ENCODE data around the gene NXN.
"Not testable (repeated sequence)": the region's sequence is repeated elsewhere in the genome, so short reads cannot be mapped to it uniquely, and the experiment has no call there.

The NXN gene

DNA sequence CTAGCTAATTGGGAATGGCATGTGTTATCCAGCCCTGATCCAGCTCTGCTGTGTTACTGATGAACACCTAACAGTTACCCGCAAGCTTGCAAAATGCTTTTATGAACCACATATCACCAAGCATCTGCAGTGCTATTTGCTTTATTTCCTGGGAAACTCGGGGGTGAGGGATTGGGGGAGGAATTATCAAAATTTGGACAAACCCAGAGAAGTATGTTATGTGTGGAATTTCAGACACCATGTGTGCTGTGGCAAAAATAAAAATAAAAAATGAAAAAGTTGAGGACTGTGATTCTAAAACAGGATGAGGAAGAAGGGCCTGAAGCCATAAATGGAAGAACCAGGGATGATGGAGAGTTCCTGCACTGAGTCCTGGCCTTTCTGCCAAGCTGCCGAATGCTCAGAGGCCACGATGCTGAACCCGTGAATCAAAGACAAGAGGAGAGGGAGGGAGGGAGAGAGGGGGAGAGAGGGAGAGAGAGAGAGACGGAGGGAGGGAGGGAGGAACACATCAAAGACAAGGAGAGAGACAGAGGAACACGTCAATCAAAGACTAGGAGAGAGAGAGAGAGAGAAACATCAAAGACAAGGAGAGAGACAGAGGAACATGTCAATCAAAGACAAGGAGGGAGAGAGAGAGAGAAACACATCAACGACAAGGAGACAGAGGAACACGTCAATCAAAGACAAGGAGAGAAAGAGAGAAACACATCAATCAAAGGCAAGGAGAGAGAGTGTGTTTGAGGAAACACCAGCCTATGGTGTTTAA is 107.6 kb downstream of the NXN start:
- TF ChIP-seq, protein P1, sequence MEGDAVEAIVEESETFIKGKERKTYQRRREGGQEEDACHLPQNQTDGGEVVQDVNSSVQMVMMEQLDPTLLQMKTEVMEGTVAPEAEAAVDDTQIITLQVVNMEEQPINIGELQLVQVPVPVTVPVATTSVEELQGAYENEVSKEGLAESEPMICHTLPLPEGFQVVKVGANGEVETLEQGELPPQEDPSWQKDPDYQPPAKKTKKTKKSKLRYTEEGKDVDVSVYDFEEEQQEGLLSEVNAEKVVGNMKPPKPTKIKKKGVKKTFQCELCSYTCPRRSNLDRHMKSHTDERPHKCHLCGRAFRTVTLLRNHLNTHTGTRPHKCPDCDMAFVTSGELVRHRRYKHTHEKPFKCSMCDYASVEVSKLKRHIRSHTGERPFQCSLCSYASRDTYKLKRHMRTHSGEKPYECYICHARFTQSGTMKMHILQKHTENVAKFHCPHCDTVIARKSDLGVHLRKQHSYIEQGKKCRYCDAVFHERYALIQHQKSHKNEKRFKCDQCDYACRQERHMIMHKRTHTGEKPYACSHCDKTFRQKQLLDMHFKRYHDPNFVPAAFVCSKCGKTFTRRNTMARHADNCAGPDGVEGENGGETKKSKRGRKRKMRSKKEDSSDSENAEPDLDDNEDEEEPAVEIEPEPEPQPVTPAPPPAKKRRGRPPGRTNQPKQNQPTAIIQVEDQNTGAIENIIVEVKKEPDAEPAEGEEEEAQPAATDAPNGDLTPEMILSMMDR (IDR thresholded peaks at IDR 0.05; ENCODE audit: extremely low read depth, insufficient read depth, missing control alignments), result no peak
- no peak for DNase-seq (ENCODE audit: low spot score)
- in situ Hi-C loops (cut with MboI; ENCODE audit: low pct_unique_long_range_greater_than_20kb, low sequenced_read_pairs, unreplicated experiment), result no loop called here

DNA sequence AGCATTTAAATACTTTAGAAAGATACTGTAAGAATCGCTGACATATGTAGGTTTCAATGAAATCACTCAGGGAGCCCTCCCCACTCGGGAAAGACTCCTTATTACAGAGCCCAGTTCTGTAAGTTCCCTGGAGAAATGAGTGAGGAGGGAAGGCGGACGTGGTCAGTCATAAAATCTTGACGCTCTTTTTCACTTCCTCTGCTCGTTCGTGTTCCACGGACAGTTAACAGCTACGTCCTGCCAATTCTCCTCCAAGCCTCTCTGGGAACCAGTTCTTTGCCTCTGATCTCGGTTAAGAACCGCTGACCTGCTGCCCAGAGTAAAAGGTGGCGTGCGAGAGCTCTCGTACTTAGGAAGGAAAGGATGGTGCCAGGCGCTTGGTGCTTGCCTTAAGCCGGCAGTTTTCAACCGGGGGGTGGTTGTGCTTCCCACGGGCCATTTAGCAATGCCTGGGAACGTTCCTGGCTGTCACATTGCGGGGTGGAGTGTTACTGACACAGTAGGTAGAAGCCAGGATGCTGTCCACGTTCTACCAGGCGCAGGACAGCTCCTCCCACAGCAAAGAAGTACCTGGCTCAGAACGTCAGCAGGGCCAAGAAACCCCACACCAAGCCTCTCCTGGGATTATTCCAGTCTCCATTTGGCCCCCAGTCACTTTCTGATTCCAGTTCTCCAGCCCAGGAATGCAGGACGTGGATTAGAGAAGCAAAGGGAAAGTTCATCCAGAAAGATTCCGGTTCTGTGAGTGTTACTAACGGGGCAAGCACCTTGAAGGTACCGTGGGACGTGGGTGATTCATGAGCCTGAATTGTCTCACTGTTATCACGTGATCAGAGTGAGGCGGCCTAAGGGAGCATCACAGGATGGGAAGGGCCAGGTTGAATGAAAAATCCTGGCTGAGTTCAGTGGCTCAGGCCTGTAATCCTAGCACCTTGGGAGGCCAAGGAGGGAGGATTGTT is 109.7 kb downstream of the NXN start:
- in situ Hi-C loops (cut with MboI; ENCODE audit: low pct_unique_long_range_greater_than_20kb, low sequenced_read_pairs, unreplicated experiment), result no loop called here
- TF ChIP-seq, protein P1 (IDR thresholded peaks at IDR 0.05; ENCODE audit: extremely low read depth, insufficient read depth, missing control alignments), result no peak
- no peak for DNase-seq (ENCODE audit: low spot score)

DNA sequence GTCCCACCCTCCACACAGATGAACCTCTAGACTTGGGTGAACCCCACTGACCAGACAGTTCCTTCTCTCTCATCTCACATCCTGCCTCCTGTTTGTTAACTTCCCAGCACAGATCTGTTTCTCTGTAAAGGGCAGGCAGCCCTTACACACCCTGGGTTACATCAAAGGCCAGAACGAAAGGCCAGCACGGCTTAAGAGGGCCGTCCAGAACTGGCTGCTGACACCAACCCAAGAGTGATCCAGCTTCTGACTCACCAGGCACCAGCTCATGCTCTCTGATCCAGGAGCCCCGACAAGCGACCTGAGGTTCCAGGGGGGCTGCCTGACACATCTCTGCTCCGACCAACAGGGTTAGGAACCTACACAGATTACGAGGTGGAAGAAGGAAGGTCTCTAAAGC is 110.5 kb downstream of the NXN start:
- no peak for DNase-seq (ENCODE audit: low spot score)
- TF ChIP-seq, protein P1 (IDR thresholded peaks at IDR 0.05; ENCODE audit: extremely low read depth, insufficient read depth, missing control alignments), result no peak
- in situ Hi-C loops (cut with MboI; ENCODE audit: low pct_unique_long_range_greater_than_20kb, low sequenced_read_pairs, unreplicated experiment), result no loop called here

DNA sequence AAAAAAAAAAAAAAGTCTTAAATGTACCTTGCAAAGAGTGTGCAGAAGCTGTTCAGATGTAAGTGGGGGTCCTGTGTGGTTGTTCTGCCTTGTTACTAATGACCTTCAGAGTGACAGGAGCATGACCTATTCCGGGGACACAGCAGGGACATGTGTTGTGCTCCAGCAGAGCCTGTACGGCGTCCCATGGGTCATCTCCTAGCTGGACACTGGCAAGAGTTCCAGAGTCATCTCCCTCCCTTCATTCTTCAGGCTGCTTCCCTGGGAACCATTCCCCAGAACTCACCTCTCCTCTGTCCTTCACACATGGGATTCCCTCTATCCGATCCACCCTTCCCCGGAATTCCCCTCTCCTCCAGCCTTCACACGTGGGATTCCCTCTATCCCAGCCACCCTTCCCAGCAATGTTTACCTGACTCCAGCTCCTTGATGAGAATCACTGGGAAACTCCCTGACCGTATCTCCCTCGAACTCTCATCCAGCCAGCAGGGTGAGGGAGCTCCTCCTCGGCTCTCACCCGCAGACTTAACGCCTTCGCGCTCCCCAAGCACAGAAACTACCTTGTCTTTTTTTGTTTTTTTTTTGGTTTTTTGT is 111.6 kb downstream of the NXN start:
- no peak for DNase-seq (ENCODE audit: low spot score)
- in situ Hi-C loops (cut with MboI; ENCODE audit: low pct_unique_long_range_greater_than_20kb, low sequenced_read_pairs, unreplicated experiment), result no loop called here
- TF ChIP-seq, protein P1 (IDR thresholded peaks at IDR 0.05; ENCODE audit: extremely low read depth, insufficient read depth, missing control alignments), result no peak

DNA sequence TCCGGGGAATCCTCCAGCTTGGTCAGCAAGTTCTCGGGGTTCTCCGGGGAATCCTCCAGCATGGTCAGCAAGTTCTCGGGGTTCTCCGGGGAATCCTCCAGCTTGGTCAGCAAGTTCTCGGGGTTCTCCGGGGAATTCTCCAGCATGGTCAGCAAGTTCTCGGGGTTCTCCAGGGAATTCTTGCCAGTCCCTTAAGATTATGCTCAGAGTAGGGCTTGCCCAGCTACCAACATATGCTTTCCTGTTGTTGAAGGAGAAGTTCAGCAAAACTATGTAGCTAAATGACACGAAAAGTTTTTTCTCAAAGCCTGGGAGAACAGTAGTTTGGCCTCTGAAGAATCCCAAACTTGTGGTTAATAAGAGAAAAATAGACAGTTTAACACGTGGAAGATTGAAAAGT is 112.3 kb downstream of the NXN start:
- DNase-seq (ENCODE audit: low spot score); in situ Hi-C loops (cut with MboI; ENCODE audit: low pct_unique_long_range_greater_than_20kb, low sequenced_read_pairs, unreplicated experiment): not testable (repeated sequence)

DNA sequence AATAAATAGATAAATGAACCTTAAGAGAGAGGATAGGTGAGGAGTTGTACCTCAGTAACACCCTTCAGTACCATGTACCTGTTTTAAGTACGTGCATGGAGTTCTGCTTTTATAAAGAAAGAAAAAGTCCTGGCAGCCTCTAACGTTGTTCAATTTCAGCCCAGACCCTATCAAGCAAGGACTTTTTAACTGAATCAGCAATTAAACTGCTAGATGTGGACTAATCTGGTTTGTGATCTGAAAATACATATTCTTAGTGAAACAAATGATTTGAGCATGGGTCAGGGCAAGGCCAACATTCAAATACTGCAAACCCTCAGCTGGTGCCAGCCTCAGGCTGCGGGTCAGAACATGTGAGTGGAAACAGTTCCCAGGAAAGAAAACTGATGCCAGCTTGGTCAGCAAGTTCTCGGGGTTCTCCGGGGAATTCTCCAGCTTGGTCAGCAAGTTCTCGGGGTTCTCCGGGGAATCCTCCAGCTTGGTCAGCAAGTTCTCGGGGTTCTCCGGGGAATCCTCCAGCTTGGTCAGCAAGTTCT is 112.9 kb downstream of the NXN start:
- in situ Hi-C loops (cut with MboI; ENCODE audit: low pct_unique_long_range_greater_than_20kb, low sequenced_read_pairs, unreplicated experiment), result no loop called here
- TF ChIP-seq, protein P1 (IDR thresholded peaks at IDR 0.05; ENCODE audit: extremely low read depth, insufficient read depth, missing control alignments), result no peak
- no peak for DNase-seq (ENCODE audit: low spot score)
